IMR-90 (cell line): ENCODE data around the gene COL23A1. TPM values are rescaled to one million over a fixed set of nuclear protein-coding genes. Genes with fewer than 3 reads are reported as not detected.

Experiments
- ATAC-seq: fragments of 200-7000 bp; cut with Tn5 transposase; 2 replicates; pipeline ENCODE4 v1.9.1; 2020; ENCODE audit warnings: low read depth, mild to moderate bottlenecking, moderate library complexity
- BruUV-seq: library from RNA; stranded (reverse); fragments of 400-500 nt; replicated peaks from 2 replicates; lab custom pipeline; 2021; lab: Mats Ljungman, UMichigan
- CTCF ChIA-PET: fragments of 300-600 bp; formaldehyde crosslinking; extraction: SDS; loops from one replicate; lab custom pipeline; 2021; ENCODE audit warnings: antibody characterized with exemption; lab: Yijun Ruan, JAX
- POLR2A ChIA-PET: fragments of 300-600 bp; sonication (Branson Sonifier 250); formaldehyde crosslinking; loops from one replicate; lab custom pipeline; 2022; ENCODE audit warnings: antibody characterized with exemption; ENCODE audit not compliant: unreplicated experiment; lab: Charles Lee
- DNase-seq: peaks from one replicate; pipeline ENCODE4 v3.0.0; 2013
- H2AFZ ChIP-seq: replicated peaks from 2 replicates; pipeline ENCODE3; 2013; ENCODE audit warnings: low read length, mild to moderate bottlenecking; ENCODE audit not compliant: poor library complexity
- H2AK5ac ChIP-seq: 2 replicates; pipeline ENCODE4 v1.6.1; 2013; ENCODE audit warnings: low read depth, low read length, inconsistent platforms
- H2AK9ac ChIP-seq: replicated peaks from 2 replicates; pipeline ENCODE3; 2013; ENCODE audit warnings: mild to moderate bottlenecking, low read depth, low read length, moderate library complexity; ENCODE audit not compliant: poor library complexity
- H2BK120ac ChIP-seq: 2 replicates; pipeline ENCODE4 v1.6.1; 2013; ENCODE audit warnings: low read depth, low read length, inconsistent platforms
- H2BK15ac ChIP-seq: 3 replicates; pipeline ENCODE4 v1.6.1; 2013; ENCODE audit warnings: low read depth, low read length, inconsistent platforms
- H2BK20ac ChIP-seq: 2 replicates; pipeline ENCODE4 v1.6.1; 2013; ENCODE audit warnings: low read depth, mild to moderate bottlenecking, inconsistent platforms, low read length, moderate library complexity
- H2BK5ac ChIP-seq: 2 replicates; pipeline ENCODE4 v1.6.1; 2013; ENCODE audit warnings: mild to moderate bottlenecking, low read depth, low read length, inconsistent platforms; ENCODE audit not compliant: poor library complexity, severe bottlenecking
- H3K14ac ChIP-seq: replicated peaks from 2 replicates; pipeline ENCODE4 v1.6.1; 2013; ENCODE audit warnings: low read depth, low read length, inconsistent platforms
- H3K18ac ChIP-seq: 2 replicates; pipeline ENCODE4 v1.6.1; 2013; ENCODE audit warnings: low read depth, low read length, control low read depth
- H3K23ac ChIP-seq: 2 replicates; pipeline ENCODE4 v1.6.1; 2013; ENCODE audit warnings: low read depth, low read length, inconsistent platforms
- H3K27ac ChIP-seq: 2 replicates; pipeline ENCODE4 v1.5.1; 2013; ENCODE audit warnings: mild to moderate bottlenecking, control low read depth, low read length; ENCODE audit not compliant: insufficient read depth
- H3K27me3 ChIP-seq: 2 replicates; pipeline ENCODE4 v1.6.1; 2013; ENCODE audit warnings: low read length; ENCODE audit not compliant: control insufficient read depth, insufficient read depth
- H3K36me3 ChIP-seq: 2 replicates; pipeline ENCODE4 v1.6.1; 2013; ENCODE audit warnings: low read length, mixed read lengths; ENCODE audit not compliant: control insufficient read depth, insufficient read depth
- H3K4ac ChIP-seq: 2 replicates; pipeline ENCODE4 v1.6.1; 2013; ENCODE audit warnings: low read depth, low read length, inconsistent platforms
- H3K4me1 ChIP-seq: 2 replicates; pipeline ENCODE4 v1.6.1; 2013; ENCODE audit warnings: low read length, mixed read lengths; ENCODE audit not compliant: control insufficient read depth, insufficient read depth
- H3K4me2 ChIP-seq: 2 replicates; pipeline ENCODE4 v1.6.1; 2013; ENCODE audit warnings: low read depth, mild to moderate bottlenecking, control low read depth, low read length, moderate library complexity
- H3K4me3 ChIP-seq: 2 replicates; pipeline ENCODE4 v1.5.1; 2013; ENCODE audit warnings: low read depth, mild to moderate bottlenecking, control low read depth, low read length, moderate library complexity; ENCODE audit not compliant: insufficient read depth
- H3K56ac ChIP-seq: 2 replicates; pipeline ENCODE4 v1.6.1; 2013; ENCODE audit warnings: low read length, inconsistent platforms; ENCODE audit not compliant: insufficient read depth; ENCODE audit errors: extremely low read depth
- H3K79me1 ChIP-seq, 2 experiments: 2 replicates each; pipeline ENCODE4 v1.6.1; 2013; ENCODE audit warnings: low read length in 2 of 2, inconsistent platforms in 1 of 2, low read depth in 1 of 2
- H3K9ac ChIP-seq: 2 replicates; pipeline ENCODE4 v1.6.1; 2013; ENCODE audit warnings: low read depth, low read length, control low read depth
- H3K9me1 ChIP-seq: 2 replicates; pipeline ENCODE4 v1.6.1; 2013; ENCODE audit warnings: low read length, inconsistent platforms; ENCODE audit not compliant: insufficient read depth
- H3K9me3 ChIP-seq: 2 replicates; pipeline ENCODE4 v1.6.1; 2013; ENCODE audit warnings: low read length; ENCODE audit not compliant: control insufficient read depth, insufficient read depth
- H4K20me1 ChIP-seq: 2 replicates; pipeline ENCODE4 v1.6.1; 2013; ENCODE audit warnings: low read length, inconsistent platforms; ENCODE audit not compliant: insufficient read depth
- H4K5ac ChIP-seq: 2 replicates; pipeline ENCODE4 v1.6.1; 2013; ENCODE audit warnings: mild to moderate bottlenecking, low read depth, low read length, control low read depth
- H4K8ac ChIP-seq, 2 experiments: 2 replicates each; pipeline ENCODE4 v1.6.1; 2013; ENCODE audit warnings: low read depth in 2 of 2, low read length in 2 of 2, control low read depth in 1 of 2, inconsistent platforms in 1 of 2
- H4K91ac ChIP-seq: 2 replicates; pipeline ENCODE4 v1.6.1; 2013; ENCODE audit warnings: low read depth, low read length, inconsistent platforms; ENCODE audit not compliant: insufficient read depth
- POLR2A ChIP-seq: IDR thresholded peaks from 2 replicates; pipeline ENCODE4 v1.6.1; 2012; ENCODE audit warnings: mild to moderate bottlenecking, low read depth, low read length
- RAD21 ChIP-seq: IDR thresholded peaks from 2 replicates; pipeline ENCODE4 v1.6.1; 2012; ENCODE audit warnings: low read length, improper control_type of control experiment
- RCOR1 ChIP-seq: IDR thresholded peaks from 2 replicates; pipeline ENCODE4 v1.6.1; 2012; ENCODE audit warnings: mild to moderate bottlenecking, low read length, improper control_type of control experiment; ENCODE audit not compliant: insufficient replicate concordance
- RFX5 ChIP-seq: IDR thresholded peaks from 2 replicates; pipeline ENCODE4 v1.8.0; 2012; ENCODE audit warnings: low read depth, mild to moderate bottlenecking, low read length, moderate library complexity
- WGBS, 2 experiments: methylation state at CpG; one replicate each; pipeline versions ENCODE4 v1.1.5 to v1.1.7; 2013; ENCODE audit warnings: missing lambda C conversion rate in 2 of 2; ENCODE audit not compliant: insufficient read length in 1 of 2; ENCODE audit errors: extremely low coverage in 2 of 2; 5-methylcytosine and 5-hydroxymethylcytosine counted together
- dilution Hi-C: fragments of 300-500 bp; cut with HindIII; formaldehyde crosslinking; loops from one replicate; pipeline ENCODE4 v1.14.3; 2018; ENCODE audit warnings: low sequenced_read_pairs; ENCODE audit not compliant: unreplicated experiment
- in situ Hi-C: fragments of 300-500 bp; cut with MboI; formaldehyde crosslinking; loops from 3 replicates; pipeline ENCODE4 v1.14.3; 2019; ENCODE audit warnings: low sequenced_read_pairs, inconsistent platforms, mixed read lengths
- intact Hi-C: fragments of 100-400 bp; cut with micrococcal nuclease; formaldehyde crosslinking; loops from 2 replicates; pipeline ENCODE4 v1.10.0; 2022
- polyA plus RNA-seq, 3 experiments: library from polyadenylated mRNA; depleted of rRNA; stranded (reverse); fragments of >200 nt; gene quantifications; 2 replicates each; pipeline ENCODE4 v1.2.3, GENCODE V29; 2012; ENCODE audit warnings: low replicate concordance in 1 of 3
- total RNA-seq: library from RNA; depleted of rRNA; stranded (reverse); fragments of >200 nt; gene quantifications from 2 replicates; pipeline ENCODE4 v1.2.3, GENCODE V29; 2012

COL23A1 gene
- total and polyA plus RNA-seq, 2 of the 4 experiments (the other 2 are of a cell fraction) = not detected

GRCh38 chr5:178224403-178224802 is 365.8 kb downstream of the COL23A1 start:
- Histone ChIP-seq H2BK5ac (no peak overlapping the region), H3K79me1 (peaks cover 3 to 61% of the 10 kb centered on the region in 2 experiments; a peak in 3 of 4 replicates), H3K9me3 (0 out of 2 replicates have a peak, but pooled peaks cover 2% of the 10 kb centered on the region), H2BK15ac (no peak overlapping the region), H2AK9ac (no peak overlapping the region), H4K91ac (no peak overlapping the region), H3K36me3 (peaks cover 51% of the 10 kb centered on the region), H4K8ac (no peak overlapping the region), H2AFZ (no peak overlapping the region), H3K4me1 (no peaks in the 10 kb centered on the region), H3K56ac (no peak overlapping the region), H3K4me3 (no peak overlapping the region), H3K9ac (no peak overlapping the region), H4K5ac (no peak overlapping the region), H3K23ac (no peak overlapping the region), H2BK120ac (no peak overlapping the region), H3K14ac (no peak overlapping the region), H3K18ac (no peak overlapping the region), H3K27ac (no peak overlapping the region), H2AK5ac (no peak overlapping the region), H4K20me1 (peaks cover 5% of the 10 kb centered on the region; the same call in 1 of the 2 replicates), H3K4me2 (no peak overlapping the region), H3K4ac (no peak overlapping the region), H3K9me1 (peaks cover 17% of the 10 kb centered on the region), H3K27me3 (no peaks in the 10 kb centered on the region), H2BK20ac (no peak overlapping the region)
- ATAC-seq = no peak
- intact Hi-C loops = no loop called here
- CTCF ChIA-PET = no interaction called here
- DNase-seq = no peak
- POLR2A ChIA-PET = no interaction called here
- TF ChIP-seq POLR2A = no peak
- TF ChIP-seq RAD21 = no peak
- TF ChIP-seq RCOR1 = no peak
- no peak for TF ChIP-seq RFX5
- no TSS peak for BruUV-seq
- 86% methylated on average over 3 of the region's 17 CpGs; no CpG with 5 or more reads in 1 of the 2 experiments for WGBS, 2 experiments
- dilution Hi-C loops = no loop called here
- in situ Hi-C loops = no loop called here
